ENCODE measurements around the gene C12orf76.

C12orf76 gene

GRCh38 chr12:110047297-110047940 lies 903 bp downstream of the C12orf76 start:
- no peak for DNase-seq (ENCODE audit: low spot score)
- no peak for TF ChIP-seq CTCF (IDR thresholded peaks at IDR 0.05; ENCODE audit: extremely low read depth, insufficient read depth, missing control alignments)
- in situ Hi-C loops (cut with MboI; ENCODE audit: low pct_unique_long_range_greater_than_20kb, low sequenced_read_pairs, unreplicated experiment), result no loop called here

- no peak for TF ChIP-seq CTCF (IDR thresholded peaks at IDR 0.05; ENCODE audit: extremely low read depth, insufficient read depth, missing control alignments)
- in situ Hi-C loops (cut with MboI; ENCODE audit: low pct_unique_long_range_greater_than_20kb, low sequenced_read_pairs, unreplicated experiment), result no loop called here
- DNase-seq (ENCODE audit: low spot score), result no peak
Observed at GRCh38 chr12:110046451-110047187, 1.7 kb downstream of the C12orf76 start.

- no peak for DNase-seq (ENCODE audit: low spot score)
- in situ Hi-C loops (cut with MboI; ENCODE audit: low pct_unique_long_range_greater_than_20kb, low sequenced_read_pairs, unreplicated experiment), result no loop called here
- no peak for TF ChIP-seq CTCF (IDR thresholded peaks at IDR 0.05; ENCODE audit: extremely low read depth, insufficient read depth, missing control alignments)
Observed at GRCh38 chr12:110042264-110042663, 6.1 kb downstream of the C12orf76 start.

- TF ChIP-seq CTCF (IDR thresholded peaks at IDR 0.05; ENCODE audit: extremely low read depth, insufficient read depth, missing control alignments), result no peak
- DNase-seq (ENCODE audit: low spot score), result no peak
- in situ Hi-C loops (cut with MboI; ENCODE audit: low pct_unique_long_range_greater_than_20kb, low sequenced_read_pairs, unreplicated experiment), result no loop called here
Observed at GRCh38 chr12:110039085-110039807, 9.1 kb downstream of the C12orf76 start.

GRCh38 chr12:110038741-110039084 lies 9.6 kb downstream of the C12orf76 start:
- DNase-seq (ENCODE audit: low spot score), result no peak
- in situ Hi-C loops (cut with MboI; ENCODE audit: low pct_unique_long_range_greater_than_20kb, low sequenced_read_pairs, unreplicated experiment), result no loop called here
- no peak for TF ChIP-seq CTCF (IDR thresholded peaks at IDR 0.05; ENCODE audit: extremely low read depth, insufficient read depth, missing control alignments)

- no peak for DNase-seq (ENCODE audit: low spot score)
- in situ Hi-C loops (cut with MboI; ENCODE audit: low pct_unique_long_range_greater_than_20kb, low sequenced_read_pairs, unreplicated experiment), result no loop called here
- TF ChIP-seq CTCF (IDR thresholded peaks at IDR 0.05; ENCODE audit: extremely low read depth, insufficient read depth, missing control alignments), result no peak
Observed at GRCh38 chr12:110037315-110037714, 11.0 kb downstream of the C12orf76 start.

Data from GM13977 (cell line).